Stimulated activated CD8-positive, alpha-beta memory T cell treated with anti-CD3 and anti-CD28 coated beads, Interleukin-7, amount 100 ng/mL, for 24 hours (primary cell): ENCODE measurements around the gene TAPT1.
"Not testable (repeated sequence)": the region's sequence is repeated elsewhere in the genome, so short reads cannot be mapped to it uniquely, and the experiment has no call there.

Source experiments
- DNase-seq: peaks from one replicate; pipeline ENCODE4 v3.0.0-alpha.2; 2020; ENCODE audit warnings: low read depth

The TAPT1 gene

DNA sequence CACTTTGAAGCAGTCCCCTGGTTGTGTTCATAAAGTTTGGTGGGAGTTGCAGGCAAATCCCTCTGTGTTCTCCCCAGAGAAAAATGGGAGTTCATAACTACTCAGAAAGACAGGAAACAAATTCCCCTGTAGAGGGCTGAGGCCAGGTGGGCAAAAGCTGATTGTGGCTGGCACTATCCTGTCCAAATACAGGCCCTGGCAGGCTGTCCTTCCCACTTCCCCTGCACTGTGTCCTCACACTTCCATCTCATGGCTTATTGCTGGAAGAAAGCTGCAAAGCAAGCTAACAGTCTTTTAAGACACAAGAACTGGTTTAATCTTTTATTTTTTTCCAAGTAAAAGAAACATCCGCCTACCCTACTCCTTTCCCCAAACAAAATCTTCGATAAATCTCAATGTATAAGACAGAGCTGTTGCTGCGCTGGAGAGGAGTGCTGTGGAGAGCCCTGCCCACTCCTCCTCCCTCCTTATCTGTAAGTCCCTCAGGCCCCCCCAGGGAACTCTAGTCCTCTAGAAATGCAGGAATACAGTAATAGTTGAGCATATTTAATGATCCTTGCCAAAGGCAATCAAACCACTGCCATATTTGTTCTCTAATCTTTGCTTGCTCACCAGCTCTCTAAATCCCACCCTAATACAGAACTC lies 14.0 kb downstream of the TAPT1 start:
- DNase-seq = no peak

DNA sequence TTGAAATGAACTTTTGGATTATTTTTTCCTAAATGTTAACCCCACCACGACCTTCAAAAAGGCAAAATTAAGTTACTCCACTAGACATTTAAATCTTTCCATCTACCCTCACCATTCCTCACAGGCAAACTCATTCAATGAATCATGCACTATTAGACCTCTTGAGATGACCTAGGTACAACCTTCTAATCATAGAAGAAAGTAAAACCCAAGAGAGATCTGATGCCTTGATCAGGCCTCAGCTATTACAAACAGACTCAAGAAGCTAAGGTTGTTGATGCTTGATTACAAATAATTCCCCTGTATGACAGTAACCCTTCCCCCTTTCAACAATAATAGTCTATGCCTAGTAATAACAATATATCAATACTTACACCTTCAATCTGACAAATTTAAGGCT lies 18.9 kb downstream of the TAPT1 start:
- no peak for DNase-seq

DNA sequence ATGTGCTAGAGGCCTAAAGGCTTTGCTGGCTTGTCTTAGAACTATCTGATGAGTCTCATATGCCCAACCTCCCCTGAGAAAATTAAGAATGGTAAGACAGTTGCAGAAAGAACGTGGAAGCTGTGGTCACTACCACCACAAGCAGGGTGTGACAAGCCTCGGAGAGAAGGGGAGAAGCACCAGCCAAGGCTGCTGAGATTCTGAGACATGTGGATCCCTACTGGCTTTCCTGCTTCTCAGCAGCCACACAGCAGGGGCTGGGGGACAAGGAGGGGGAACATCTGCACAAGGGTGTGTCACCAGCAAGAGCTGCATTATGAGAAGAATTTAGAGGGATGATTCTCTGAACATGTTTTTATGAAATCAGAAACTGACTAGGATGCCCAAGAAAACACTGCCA lies 19.4 kb downstream of the TAPT1 start:
- DNase-seq = no peak

DNA sequence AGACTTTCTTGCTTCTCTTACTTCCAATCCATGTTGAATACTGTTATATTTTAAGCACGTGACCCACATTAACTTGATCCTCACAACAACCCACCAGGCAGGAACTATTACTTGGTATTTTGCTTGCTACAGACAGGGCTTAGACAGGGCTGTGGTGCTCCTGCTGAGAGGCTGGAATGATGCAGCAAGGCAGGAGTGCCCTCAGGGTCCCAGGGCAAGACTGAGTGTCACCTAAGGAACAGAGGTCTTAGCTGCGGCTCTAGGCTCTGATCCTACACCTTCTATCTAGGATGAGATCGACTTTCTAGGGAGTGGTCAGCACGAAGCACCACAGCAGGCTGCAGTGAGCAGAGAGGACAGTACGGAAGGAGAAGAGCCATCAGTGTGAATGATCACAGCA lies 20.0 kb downstream of the TAPT1 start:
- no peak for DNase-seq

DNA sequence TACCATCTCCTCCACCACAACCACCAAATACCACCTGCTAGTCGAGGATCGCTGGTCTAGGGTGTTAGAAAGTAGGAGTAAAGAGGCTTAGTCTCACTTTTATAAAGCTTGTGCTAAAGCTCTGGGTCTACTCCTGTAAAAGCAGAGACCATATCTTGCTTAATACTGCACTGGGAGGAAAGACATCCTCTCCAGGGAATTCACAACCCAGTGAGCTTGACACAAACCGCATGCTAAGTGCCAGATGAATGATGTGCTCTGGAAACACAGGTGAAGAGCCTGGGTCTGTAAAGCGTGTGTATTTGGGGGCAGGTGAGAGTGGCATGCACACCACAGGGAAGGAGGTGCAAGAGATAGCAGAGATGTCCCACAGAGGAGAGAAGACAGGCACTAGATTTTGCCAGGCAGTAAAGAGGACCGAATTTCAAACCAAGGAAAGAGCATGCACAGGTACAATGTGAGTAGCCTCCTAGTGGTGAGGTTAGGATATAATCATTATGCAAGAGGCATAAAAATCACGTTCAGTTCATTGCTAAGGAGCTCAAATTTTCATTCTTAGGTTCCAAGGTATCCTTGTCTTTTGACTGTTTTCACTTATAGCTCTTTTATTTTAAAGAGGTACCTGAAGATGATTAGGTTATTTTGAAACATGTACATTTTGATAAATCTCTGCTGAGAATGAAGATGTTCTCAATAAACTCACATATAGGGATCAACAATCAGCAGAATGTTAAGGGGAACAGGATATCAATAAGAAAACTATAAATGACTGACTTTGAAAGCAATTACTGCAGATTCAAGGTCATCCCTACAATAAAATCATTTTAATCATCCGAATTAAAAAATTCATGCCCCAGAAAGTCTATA lies 20.7 kb downstream of the TAPT1 start:
- DNase-seq = no peak

DNA sequence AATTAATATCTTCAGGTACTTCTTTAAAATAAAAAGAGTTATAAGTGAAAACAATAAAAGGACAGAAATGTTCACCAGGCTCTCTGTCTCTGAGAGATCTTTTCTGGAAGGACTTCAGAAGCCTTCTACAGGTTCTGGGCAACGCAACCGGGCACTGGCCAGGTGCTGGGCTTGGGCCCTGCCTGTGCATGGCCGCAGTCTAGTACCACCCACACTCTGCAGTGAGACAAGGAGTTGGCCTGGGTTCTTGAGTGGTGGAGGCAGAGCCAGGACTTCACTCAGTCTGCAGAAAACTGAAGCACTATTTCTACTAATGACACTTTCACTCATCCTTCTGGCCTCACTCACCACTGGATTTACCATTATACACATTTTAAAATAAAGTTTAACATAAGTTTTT lies 21.8 kb downstream of the TAPT1 start:
- DNase-seq = no peak

DNA sequence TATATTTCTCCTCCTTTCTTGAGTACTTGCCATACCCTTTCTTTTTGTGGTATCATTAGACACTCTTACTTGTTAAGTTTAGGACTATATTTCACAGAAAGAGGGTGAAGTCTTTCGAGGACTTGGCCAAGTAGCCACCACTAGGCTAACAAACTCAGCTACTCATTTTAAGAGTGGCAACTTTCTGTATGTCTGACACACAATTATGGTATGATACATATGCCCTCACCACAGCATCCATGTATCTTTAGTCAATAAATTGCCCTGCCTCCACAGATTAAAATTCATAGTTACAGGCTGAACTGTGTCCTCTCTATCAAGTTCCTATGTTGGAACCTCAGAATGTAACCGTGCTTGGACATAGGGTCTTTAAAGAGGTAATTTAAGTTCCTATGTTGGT lies 23.2 kb downstream of the TAPT1 start:
- no peak for DNase-seq

DNA sequence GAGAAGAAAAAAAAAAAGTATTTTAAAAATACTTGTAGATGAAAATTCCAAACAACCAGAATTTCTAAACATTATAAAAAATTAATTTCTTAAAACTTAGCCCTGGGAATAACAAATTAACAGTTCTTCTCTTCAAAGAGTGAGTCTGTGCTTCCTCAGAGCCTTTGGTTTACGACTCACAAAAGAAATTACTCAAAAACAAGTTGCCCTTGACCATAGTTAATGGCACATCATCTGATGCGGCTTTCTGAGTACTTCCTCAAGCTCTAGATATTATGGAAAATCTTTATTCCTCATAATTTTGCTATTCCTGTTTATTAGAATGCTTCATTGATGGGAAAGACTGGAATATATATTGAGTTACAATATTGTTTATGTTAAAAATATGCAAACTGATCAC lies 23.7 kb downstream of the TAPT1 start:
- no peak for DNase-seq

DNA sequence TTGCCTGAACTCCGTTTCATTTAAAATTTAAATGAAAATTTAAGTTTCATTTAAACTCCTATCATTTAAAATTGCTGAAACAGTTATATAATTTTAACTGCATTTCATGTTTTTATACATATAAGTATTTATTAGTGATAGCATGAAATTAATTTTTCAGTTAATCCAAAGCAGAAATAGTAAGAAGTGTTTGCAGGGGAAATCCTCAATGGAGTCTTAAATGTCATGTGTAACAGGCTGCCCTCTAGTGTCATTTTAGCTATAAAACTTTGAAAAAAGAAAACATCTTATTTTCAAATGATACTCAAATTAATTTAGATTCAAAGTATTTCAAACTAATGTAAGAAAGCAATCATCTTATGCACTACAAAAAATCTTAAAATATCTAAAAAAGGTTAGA lies 27.2 kb downstream of the TAPT1 start:
- DNase-seq = no peak

DNA sequence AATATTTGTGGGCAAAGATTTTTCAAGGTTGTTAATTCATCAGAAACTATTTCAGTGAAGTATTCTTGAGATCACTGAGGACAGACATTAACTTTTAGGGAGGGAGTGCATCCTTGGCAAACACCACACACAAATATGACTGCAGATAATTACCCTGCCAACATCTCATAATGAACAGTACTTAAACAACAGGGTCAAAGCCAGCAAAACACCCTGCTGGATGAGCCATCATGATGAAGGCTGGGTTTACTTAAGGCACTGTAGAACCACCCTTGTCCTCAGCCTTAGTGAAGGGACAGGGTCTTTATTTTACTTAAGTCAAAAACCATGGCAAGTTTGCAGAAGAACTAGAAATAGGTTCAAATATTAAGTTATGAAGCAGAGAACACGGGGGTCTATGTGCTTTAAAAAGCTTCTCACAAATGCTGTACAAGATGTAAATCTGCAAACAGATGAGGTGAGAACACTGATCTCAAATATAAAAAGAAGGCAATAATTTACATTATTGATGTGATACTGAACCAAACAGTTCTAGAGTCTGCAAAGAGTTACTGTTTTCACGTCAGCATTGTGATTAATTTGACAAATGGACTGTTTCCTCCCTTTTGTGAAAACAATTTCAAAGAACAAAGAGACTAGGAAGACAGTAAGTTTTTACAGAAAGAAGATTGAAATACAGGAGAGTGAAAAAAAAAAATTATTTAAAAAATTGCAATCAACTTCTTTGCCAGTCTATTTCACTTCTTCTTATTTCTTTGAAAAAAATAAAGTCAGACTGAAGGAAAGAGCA lies 28.2 kb downstream of the TAPT1 start:
- no peak for DNase-seq

DNA sequence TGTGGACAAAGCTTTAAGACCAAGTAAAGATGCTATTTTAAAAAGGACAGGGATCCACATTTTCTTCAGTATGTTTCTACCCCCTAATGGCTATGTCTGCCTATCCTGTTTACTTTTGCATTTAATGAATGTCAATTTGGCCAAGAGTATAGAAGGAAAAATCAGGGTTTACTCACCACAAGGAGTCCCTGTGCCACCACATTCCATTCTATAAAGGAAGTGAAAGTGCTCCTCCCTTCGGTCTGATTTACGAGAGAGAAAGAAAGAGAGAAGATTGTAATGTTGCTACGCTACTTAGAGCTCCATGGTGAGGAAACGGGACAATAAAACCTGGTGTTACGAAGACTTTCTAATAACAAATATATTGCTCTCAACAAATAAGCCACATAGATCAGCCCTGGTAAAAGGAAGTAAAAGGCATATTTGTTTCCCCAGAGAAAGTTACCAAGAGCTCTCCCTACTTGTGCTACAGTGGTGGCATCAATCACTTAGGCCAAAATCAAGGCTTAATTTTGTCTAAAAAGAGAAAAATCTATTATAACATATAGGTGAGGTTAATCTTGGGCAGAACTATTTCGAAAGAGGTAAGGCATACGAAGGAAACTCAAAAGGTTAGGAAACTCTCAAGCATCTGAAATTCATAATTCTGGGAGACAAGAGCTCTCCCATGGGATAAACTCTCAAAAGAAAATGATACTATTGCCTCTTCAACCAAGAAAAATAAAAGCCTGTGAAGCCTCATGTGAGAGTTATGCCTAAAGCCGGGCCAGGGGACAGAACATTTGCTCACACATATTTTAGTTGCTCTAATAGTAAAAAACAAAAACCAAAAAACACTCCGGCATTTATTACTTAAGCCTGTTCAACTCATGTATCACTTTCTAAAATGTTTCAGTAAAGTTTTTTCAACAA lies 29.5 kb downstream of the TAPT1 start:
- no peak for DNase-seq

DNA sequence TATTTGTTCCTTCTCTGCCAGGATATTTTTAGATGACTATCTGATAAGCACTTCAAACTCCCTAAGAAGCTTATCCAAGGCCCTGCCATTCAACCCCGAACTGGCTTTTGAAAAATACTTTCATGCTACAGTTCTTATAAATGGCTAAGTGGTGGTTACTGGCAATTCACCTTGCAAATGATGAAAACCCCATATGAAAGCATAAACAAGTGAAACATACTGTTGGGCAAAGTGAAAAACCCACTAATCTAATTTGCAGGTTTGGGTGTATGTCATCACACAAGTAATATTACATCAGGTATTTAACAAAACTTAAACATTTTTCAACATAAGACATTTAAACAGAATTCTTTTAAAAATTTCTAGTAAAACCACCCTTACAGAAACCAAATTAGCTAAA lies 31.1 kb downstream of the TAPT1 start:
- DNase-seq = no peak

DNA sequence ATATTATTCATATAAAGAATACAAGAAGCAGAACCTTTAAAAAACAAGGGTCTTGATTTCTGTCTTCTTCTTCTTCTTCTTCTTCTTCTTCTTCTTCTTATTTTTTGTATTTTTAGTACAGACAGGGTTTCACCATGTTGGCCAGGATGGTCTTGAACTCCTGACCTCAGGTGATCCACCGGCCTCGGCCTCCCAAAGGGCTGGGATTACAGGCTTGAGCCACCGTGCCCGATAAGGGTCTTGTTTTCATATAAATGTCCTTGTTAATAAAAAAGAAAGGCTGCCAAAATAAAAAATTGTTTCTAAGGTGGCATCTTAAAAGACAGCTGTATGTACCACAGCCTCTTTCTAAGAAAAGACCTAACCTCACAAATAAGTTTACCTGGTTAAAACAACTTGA lies 31.5 kb downstream of the TAPT1 start:
- DNase-seq = not testable (repeated sequence)

DNA sequence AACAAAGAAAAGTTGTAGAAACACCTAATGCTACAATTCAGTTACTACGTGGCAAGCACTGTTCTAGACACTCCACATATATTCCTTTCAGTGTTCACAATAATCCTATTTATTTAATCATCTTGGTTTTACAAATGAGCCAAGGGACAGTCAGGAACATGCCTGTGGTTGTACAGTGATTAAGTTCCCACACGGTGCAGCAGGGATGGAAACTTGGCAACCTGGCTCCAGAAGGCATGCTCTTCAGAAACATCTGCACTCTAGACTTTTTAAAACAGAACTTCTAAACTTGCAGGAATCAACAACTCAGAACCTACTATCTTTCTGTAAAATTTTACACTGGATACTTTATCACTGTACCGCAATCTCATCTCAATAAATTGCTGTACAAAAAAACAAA lies 32.1 kb downstream of the TAPT1 start:
- no peak for DNase-seq

DNA sequence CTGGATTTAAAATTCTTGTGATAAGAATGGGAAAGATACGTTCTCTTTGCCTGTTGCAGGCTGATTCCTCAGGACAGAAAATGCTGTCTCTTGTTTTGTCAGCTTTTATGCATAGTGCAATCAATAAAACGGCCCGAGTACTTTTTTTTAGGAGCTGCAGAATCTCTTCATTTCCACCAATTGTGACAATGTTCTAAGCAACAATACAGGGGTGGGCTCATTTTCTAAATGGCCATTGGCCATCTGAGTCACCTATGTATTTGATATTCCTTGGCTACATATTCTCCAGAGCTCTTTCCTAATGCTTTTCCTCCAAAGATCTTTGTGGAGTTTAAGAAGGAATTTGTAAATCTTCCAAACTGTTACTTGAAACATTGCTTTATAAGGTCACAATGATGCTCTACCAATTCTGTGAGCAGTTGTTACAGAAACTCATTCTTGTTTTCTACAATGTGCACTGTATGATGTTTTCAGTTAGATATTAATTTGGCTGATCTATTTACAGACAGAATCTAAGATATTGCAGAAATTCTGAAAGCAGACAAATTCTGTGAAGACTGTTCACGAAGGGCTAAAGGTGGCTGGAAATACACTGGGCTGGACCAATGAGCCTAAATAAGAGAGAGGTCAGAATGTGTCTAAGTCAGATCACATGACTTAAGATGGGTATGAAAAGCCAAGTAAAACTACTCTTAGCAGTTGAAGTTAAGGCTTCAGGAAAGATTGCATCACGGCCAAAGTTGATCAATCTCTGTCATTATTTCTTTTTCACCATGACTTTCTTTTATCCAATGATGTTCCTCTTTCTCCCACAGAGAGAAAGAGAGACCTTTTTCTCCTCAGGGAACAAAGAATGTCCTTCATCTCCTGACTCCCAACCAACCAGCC lies 33.4 kb downstream of the TAPT1 start:
- DNase-seq = no peak

DNA sequence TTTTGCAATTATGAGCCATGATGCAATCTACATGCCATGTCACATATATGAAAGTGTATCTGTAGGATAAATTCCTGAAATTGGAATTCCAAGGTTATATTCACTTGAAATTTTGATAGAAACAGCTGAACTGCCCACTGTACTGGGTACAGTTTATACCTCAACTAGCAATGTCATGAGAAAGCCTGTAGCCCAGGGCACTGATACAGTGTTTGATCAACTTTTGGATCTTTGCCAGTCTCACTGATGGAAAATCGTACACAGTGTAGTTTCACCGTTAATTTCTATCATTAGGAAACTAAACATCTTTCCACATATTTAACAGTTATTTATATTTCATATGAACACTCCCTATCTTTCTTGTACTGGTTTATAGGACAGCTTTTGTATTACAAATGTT lies 34.2 kb downstream of the TAPT1 start:
- DNase-seq = no peak

DNA sequence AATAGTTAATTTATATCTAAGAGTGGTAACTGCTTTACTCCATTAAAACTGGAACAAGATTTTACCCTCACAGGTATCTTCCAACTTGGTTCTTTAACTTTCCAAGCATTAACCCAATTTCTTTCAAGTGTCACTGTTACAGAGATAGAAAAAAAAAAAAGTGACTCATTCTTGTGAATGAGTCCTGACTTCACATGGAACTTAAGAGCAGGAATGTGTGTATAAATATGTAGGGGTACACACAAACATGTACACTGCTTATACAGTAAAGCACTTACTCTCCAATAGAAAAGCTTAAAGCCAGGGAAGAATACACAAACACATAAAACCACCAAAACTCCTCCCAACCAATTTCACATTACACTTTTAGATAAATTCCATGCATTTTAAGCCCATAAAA lies 38.8 kb downstream of the TAPT1 start:
- DNase-seq = no peak

DNA sequence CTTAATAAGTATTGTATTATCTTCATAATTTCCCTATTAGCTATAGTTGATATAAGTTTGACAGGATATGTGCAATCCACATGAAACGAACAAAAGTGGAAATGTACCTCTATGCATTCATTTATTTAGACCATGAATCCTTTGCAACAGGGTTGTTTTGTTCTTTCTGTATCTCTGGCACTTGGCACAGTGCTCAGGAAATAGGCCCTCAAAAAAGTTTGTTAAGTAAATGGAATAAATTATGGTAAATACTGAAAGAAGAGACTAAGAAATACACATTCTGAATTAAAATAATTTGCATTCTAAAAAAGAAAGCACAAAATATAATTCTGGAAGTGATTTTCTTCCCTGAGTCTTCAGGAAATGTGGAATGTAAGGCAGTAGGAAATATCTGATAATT lies 39.3 kb downstream of the TAPT1 start:
- DNase-seq = no peak

DNA sequence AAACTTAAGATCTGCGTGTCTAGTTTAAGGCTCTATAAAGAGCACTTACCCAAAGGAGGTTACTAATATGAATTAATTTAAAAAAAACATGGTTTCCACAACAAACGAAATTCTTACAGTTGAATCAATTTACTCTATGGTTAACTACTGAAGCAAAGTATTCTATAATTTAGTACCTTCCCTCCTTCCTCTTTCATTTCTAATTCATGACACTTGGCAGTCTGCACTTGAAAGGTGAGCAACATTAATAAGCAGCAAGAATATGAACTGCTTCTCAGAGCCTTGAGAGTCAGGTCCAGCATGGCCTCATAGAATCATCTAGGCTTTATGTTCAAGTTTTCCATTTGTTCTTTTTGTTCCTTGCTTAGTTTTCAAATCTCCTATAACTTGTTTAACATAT lies 42.7 kb downstream of the TAPT1 start:
- no peak for DNase-seq

DNA sequence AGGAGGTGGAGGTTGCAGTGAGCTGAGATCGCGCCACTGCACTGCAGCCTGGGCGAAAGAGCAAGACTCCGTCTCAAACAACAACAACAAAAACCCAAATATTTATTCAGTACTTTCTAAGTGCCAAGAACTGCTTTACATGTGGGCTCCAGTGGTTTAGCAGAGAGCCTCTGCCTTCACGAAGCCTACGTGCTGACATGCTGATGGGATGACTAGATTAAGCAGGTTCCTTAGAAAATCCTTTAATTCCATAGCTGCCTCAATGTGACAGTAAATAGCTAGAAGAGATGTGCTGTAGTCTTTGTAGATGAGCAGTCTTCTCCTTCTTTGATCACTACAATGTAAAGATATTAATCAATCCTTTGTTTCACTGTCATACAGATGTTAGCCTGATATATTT lies 49.6 kb downstream of the TAPT1 start:
- no peak for DNase-seq

DNA sequence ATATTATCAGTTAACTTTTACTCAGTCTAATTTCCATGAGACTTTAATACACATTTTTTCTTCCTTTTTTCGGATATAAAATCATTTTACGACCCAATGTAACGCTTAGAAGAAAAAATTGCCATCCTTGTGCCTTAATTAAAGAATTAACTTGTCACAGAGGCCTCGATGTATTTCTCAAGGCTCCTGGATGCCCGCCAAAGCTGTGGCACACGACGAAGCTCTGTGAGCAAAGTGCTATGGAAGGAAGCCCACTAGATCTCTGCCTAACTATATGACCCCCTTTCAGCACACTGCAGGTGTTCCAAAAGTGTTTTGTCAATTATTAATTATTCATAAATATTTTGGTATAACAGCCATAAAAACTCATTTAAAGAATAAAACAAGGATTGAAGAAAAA lies 54.4 kb downstream of the TAPT1 start:
- no peak for DNase-seq
